Colonic mucosa (tissue), 4 donors: Measurements from ENCODE around the gene TMEM235. TPM values are rescaled to one million over a fixed set of nuclear protein-coding genes. Genes with fewer than 3 reads are reported as not detected.

ENCODE experiments used
- DNase-seq: peaks from one replicate; pipeline ENCODE4 v3.0.0-alpha.2; 2020
- H3K27ac ChIP-seq: fragments of 200-600 bp; one replicate; pipeline ENCODE4 v1.8.0; 2021
- H3K27me3 ChIP-seq: fragments of 200-600 bp; one replicate; pipeline ENCODE4 v1.8.0; 2021
- H3K36me3 ChIP-seq: fragments of 200-600 bp; one replicate; pipeline ENCODE4 v1.8.0; 2021
- H3K4me1 ChIP-seq: fragments of 200-600 bp; one replicate; pipeline ENCODE4 v1.8.0; 2021; ENCODE audit warnings: mild to moderate bottlenecking
- H3K4me3 ChIP-seq: fragments of 200-600 bp; one replicate; pipeline ENCODE4 v1.8.0; 2021
- H3K9ac ChIP-seq, 2 donors: one replicate each; pipeline ENCODE4 v1.7.0; 2013; ENCODE audit warnings: control low read depth in 2 of 2, low read depth in 2 of 2, low read length in 2 of 2
- H3K9me3 ChIP-seq: fragments of 200-600 bp; one replicate; pipeline ENCODE4 v1.8.0; 2021
- CTCF ChIP-seq: fragments of 200-600 bp; IDR thresholded peaks from one replicate; pipeline ENCODE4 v1.8.0; 2022; ENCODE audit warnings: antibody characterized with exemption, mild to moderate bottlenecking
- intact Hi-C: fragments of 100-400 bp; cut with DNase I; formaldehyde crosslinking; loops from one replicate; pipeline ENCODE4 v1.14.1; 2022
- total RNA-seq, 2 donors: library from RNA; stranded (reverse); fragmentation: NEBNext Ultra II Directional in 1 of 2; extraction: Animal tissue kit (Norgen Biotek cat#: 25700) in 1 of 2; gene quantifications; one replicate each; pipeline ENCODE4 v1.2.1, GENCODE V29; 2021
- donor health status: healthy.
- donor health status: DM: no; HTN: no; CAD: no.
- donor health status: DM: no; HTN: no; CAD: no.

TMEM235 gene
- total RNA-seq, 2 donors from 2014 or later, result not detected

DNA sequence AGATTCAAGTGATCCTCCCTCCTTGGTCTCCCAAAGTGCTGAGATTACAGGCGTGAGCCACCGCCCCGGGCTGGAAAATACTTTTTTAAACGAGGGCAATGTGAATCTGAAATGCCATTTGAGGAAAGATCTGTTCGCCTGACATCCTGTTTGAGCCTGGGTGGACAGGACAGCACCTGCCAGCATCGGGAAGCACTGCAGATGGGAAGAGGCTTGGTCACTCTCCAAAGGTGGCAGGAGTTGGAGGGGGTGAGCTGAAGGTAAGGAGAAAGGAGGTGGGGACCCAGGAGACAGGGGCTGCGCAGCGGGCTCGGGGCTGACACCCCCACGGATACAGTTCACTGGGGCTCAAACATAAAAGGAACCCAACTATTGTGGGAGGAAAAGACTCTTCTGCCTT lies 21.3 kb upstream of the TMEM235 start:
- no peak for TF ChIP-seq CTCF
- Histone ChIP-seq H3K4me1 (peaks cover 9% of the 10 kb centered on the region), H3K27me3 (no peaks in the 10 kb centered on the region), H3K27ac (no peak overlapping the region), H3K36me3 (no peaks in the 10 kb centered on the region), H3K4me3 (no peak overlapping the region), H3K9me3 (no peaks in the 10 kb centered on the region), H3K9ac (no peak overlapping the region)
- no peak for DNase-seq
- intact Hi-C loops, result no loop called here

DNA sequence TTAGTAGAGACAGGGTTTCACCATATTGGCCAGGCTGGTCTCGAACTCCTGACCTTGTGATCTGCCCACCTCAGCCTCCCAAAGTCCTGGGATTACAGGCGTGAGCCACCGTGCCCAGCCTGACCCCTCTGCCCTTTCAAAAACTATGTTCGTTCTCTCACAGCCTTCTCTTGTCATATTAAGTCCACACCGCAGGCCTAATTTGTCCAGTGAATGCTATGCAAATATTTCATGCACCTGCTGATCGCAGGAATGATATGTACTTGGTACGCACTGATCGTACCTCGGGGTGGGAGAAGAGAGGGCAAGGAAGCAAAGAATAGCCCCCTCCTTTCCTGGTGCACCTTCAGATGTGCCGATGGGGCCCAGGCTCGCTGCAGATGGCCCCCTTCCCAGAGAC lies 20.4 kb upstream of the TMEM235 start:
- intact Hi-C loops, result no loop called here
- H3K9me3 ChIP-seq, result no peaks in the 10 kb centered on the region
- TF ChIP-seq CTCF, result no peak
- DNase-seq, result no peak
- H3K4me1 ChIP-seq, result peaks cover 10% of the 10 kb centered on the region
- H3K4me3 ChIP-seq, result no peak overlapping the region
- no peak overlapping the region for H3K9ac ChIP-seq
- no peaks in the 10 kb centered on the region for H3K27me3 ChIP-seq
- no peak overlapping the region for H3K27ac ChIP-seq
- H3K36me3 ChIP-seq, result no peaks in the 10 kb centered on the region

GRCh38 chr17:78214016-78214705 lies 17.3 kb upstream of the TMEM235 start, which contains the start of gene BIRC5:
Gene BIRC5 (plus strand): TSS chr17:78214253. CDS start chr17:78214317, 64 bp downstream.
- no peaks in the 10 kb centered on the region for H3K36me3 ChIP-seq
- H3K4me3 ChIP-seq, result peak within 1 kb of the TSS; percentile 69
- peak within 1 kb of the TSS; percentile 14 to 44 for H3K9ac ChIP-seq
- no peaks in the 10 kb centered on the region for H3K27me3 ChIP-seq
- TF ChIP-seq CTCF, result no peak
- H3K27ac ChIP-seq, result no peak within 1 kb of the TSS
- peak; percentile 91 for DNase-seq
- no peaks in the 10 kb centered on the region for H3K9me3 ChIP-seq
- intact Hi-C loops, result no loop called here
- H3K4me1 ChIP-seq, result peaks cover 10% of the 10 kb centered on the region

DNA sequence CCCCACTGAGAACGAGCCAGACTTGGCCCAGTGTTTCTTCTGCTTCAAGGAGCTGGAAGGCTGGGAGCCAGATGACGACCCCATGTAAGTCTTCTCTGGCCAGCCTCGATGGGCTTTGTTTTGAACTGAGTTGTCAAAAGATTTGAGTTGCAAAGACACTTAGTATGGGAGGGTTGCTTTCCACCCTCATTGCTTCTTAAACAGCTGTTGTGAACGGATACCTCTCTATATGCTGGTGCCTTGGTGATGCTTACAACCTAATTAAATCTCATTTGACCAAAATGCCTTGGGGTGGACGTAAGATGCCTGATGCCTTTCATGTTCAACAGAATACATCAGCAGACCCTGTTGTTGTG lies 16.7 kb upstream of the TMEM235 start:
- Histone ChIP-seq H3K9me3 (no peaks in the 10 kb centered on the region), H3K4me1 (peaks cover 10% of the 10 kb centered on the region), H3K9ac (peak overlapping the region; percentile 14 to 44), H3K27me3 (no peaks in the 10 kb centered on the region), H3K36me3 (no peaks in the 10 kb centered on the region), H3K4me3 (peak overlapping the region; percentile 69), H3K27ac (no peak overlapping the region)
- DNase-seq, result no peak
- intact Hi-C loops, result no loop called here
- TF ChIP-seq CTCF, result no peak

GRCh38 chr17:78219396-78220150 lies 11.9 kb upstream of the TMEM235 start:
- Histone ChIP-seq H3K4me3 (no peak overlapping the region), H3K9ac (no peak overlapping the region), H3K36me3 (no peaks in the 10 kb centered on the region), H3K4me1 (peaks cover 6% of the 10 kb centered on the region), H3K27me3 (no peaks in the 10 kb centered on the region), H3K9me3 (no peaks in the 10 kb centered on the region), H3K27ac (no peak overlapping the region)
- intact Hi-C loops, result no loop called here
- no peak for TF ChIP-seq CTCF
- no peak for DNase-seq
